CD4-positive, alpha-beta T cell treated with Interleukin-2 at 100 ng/mL for 4 hours (primary cell): Measurements from ENCODE around the gene MKRN3.
"Not testable (repeated sequence)": the region's sequence is repeated elsewhere in the genome, so short reads cannot be mapped to it uniquely, and the experiment has no call there.

Source experiments
- DNase-seq: peaks from one replicate; pipeline ENCODE4 v3.0.0-alpha.2; 2020; ENCODE audit warnings: low spot score

MKRN3 gene

DNA sequence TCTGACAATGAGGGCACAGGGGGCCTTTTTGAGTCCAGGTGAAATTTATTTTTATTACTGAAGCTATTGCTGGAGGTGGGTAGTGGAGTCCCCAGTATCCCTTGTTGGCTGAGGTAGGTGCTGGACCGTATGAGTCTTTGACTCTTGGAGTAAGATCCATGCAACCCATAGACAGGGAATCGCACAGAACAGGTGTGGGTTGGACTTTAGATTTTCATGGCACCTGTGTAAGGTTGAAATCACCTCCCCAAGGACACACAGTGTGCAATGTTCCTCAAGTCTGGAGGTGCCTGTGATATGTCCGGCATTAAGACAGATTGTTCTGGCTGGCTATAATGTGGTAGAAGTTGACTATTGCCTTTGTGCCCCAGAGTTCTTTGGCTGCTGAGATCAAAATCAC is 23.5 kb downstream of the MKRN3 start:
- DNase-seq = no peak

DNA sequence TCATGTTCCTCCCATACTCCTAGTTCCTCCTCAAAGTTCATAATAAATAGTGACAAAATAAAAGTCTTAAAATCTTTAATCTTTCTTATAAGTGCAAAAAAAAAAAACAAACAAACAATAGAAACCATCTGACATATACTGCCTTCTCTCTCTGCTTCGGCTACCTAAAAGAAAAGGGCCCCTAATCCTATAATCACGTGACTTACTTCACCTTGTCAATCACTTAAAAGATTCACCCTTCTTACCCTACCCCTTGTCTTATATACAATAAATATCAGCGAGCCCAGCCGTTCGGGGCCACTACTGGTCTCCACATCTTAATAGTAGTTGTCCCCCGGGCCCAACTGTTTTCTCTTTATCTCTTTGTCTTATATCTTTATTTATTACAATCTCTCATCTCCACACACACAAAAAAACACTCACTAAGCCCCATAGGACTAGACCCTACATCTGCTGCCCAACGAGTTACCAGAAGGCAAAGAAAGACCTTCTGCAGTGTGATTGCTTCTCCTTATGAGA is 28.8 kb downstream of the MKRN3 start:
- DNase-seq = no peak

DNA sequence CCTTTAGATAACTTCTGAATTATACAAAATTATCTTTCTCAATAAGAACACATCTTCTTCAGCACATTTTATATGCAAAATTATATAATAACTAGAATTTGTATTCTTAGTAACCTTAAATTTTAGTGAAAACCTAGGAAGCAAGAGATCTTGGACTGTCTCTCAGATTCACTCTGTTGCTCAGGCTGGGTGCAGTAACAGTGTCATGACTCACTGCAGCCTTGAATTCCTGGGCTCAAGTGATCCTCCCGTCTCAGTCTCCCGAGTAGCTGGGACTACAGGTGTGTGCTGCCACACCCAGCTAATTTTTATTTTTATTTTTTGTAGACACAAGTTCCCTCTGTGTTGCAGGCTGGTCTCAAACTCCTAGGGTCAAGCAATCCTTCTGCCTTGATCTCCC is 29.9 kb downstream of the MKRN3 start:
- no peak for DNase-seq

DNA sequence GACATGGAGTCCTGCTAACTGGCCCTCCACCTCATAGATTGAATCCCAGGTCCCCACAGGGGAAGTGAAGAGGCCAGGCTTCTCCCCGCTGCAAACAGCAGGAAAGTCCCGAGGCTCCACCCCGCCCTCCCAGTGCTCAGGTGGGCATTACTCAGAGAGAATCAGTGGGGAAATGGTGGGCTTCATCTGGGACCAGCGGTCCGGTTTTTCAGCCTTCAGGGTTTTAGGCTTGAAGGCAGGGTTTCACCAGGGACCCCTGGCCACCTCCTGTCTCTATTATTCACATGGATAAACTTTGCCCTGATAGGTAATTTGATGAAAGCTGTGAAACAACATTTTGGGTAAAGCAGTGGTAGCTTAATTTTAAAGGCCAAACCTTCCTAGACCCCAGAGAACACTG is 31.3 kb downstream of the MKRN3 start:
- DNase-seq = no peak

DNA sequence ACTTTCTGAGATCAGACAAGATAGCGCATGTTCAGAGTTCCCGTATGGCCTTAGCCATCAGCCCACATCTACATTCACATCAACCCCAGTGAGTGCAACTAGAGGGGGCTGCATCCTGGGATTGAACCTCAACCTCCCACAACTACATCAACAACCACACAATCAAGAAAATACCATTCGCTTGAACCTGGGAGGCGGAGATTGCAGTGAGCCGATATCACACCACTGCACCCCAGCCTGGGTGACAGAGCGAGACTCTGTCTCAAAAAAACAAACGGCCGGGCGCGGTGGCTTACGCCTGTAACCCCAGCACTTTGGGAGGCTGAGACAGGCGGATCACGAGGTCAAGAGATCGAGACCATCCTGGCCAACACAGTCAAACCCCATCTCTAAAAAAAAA is 31.8 kb downstream of the MKRN3 start:
- DNase-seq = not testable (repeated sequence)

DNA sequence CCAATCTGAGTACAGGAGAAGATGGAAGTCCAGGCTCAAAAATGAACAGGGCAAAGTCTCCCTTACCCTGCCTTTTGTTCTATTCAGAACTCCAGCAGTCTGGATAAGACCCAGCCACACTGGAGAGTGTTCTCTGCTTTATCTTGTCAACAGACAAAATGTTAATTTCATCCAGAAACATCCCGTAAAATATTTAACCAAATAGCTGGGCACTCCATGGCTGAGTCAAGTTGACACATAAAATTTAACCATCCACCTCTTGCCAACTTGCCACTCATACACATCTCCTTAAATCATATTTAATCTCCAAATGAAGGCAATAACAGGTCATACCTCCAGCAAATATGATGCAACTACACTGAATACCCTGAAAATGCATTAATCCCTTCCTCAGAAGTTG is 33.6 kb downstream of the MKRN3 start:
- no peak for DNase-seq

DNA sequence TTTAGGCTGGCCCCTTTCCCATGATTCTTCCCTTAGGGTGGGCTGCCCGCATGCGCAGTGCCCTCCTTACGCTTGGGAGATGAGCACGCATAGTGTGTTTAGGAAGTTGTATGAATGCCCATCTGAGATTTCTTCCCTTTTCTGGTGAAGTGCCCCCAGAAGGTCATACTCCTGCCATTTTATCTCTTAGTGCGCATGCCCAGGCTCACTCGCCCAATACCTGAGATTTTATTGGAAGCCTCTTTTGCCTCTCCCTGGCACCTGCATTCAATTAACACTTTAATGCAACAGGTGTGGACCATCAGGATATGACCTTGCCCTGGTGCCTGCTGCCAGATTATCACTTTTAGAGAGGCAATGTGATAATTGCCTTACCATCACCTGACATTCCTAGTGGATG is 36.6 kb downstream of the MKRN3 start:
- no peak for DNase-seq

DNA sequence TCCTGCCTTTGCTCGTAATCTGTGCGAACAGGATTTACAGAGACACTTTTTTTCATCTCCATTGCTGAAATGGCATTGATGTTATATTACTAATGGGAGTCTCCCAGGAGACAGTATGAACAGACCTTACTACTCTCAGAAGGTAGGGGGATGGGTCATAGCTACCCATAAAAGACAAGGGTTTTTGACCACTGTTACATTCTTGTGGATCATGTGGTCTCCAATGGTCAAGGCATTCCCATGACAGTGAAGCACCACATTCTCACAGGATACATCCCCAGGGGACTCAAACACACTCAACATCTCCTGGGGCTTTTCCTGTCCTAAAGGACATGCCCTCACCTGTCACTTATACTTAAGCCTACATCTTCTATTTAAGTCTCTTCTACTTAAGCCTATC is 40.8 kb downstream of the MKRN3 start:
- DNase-seq = no peak

DNA sequence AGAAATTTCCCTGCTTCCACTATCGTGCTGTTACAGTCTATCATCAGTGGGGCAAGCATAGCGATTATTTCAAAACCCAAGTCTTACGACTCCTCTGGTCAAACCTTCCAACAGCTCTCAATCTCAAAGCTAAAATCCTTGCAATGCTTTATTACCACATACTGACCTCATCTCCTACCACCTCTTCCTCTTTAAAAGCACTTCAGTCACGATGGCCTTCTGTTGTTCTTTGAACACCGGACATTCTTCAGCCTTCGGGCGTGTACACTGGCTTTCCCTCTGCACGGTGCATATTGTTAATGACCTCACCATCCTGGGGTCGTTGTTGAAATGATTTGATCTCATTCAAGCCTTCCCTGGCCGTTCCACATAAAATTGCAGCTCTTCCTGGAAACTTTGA is 51.1 kb downstream of the MKRN3 start:
- DNase-seq = no peak
